ENCODE results near the gene PHAF1.

Gene PHAF1

DNA sequence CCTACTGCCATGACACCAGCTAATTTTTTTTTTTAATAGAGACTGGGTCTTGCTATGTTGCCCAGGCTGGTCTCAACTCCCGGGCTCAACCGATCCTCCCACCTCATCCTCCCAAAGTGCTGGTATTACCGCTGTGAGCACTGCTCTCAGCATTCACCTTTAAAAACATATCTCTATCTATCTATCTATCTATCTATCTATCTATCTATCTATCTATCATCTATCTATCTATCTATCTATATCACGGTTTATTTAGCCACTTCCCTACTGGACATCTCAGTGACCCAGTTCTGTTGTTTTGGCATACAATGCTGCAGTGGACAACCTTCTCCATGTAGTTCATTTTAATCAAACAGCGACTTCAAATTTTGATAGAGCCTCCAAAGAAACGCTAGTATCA, 1.3 kb upstream of the PHAF1 start:
- TF ChIP-seq, protein P1, sequence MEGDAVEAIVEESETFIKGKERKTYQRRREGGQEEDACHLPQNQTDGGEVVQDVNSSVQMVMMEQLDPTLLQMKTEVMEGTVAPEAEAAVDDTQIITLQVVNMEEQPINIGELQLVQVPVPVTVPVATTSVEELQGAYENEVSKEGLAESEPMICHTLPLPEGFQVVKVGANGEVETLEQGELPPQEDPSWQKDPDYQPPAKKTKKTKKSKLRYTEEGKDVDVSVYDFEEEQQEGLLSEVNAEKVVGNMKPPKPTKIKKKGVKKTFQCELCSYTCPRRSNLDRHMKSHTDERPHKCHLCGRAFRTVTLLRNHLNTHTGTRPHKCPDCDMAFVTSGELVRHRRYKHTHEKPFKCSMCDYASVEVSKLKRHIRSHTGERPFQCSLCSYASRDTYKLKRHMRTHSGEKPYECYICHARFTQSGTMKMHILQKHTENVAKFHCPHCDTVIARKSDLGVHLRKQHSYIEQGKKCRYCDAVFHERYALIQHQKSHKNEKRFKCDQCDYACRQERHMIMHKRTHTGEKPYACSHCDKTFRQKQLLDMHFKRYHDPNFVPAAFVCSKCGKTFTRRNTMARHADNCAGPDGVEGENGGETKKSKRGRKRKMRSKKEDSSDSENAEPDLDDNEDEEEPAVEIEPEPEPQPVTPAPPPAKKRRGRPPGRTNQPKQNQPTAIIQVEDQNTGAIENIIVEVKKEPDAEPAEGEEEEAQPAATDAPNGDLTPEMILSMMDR (IDR thresholded peaks at IDR 0.05; ENCODE audit: low read depth, low read length): no peak
- peaks cover 4% of the 10 kb centered on the region for H3K4me1 ChIP-seq
- DNase-seq: no peak

GRCh38 chr16:67108931-67109406, 772 bp upstream of the PHAF1 start:
- Histone ChIP-seq H3K4me3 (ENCODE audit: low read depth, low read length) (peak overlapping the region; percentile 99), H3K27me3 (no peaks in the 10 kb centered on the region), H3K36me3 (no peaks in the 10 kb centered on the region), H3K9me3 (no peaks in the 10 kb centered on the region), H3K4me1 (peaks cover 4% of the 10 kb centered on the region)
- DNase-seq: no peak
- TF ChIP-seq, protein P1 (IDR thresholded peaks at IDR 0.05; ENCODE audit: low read depth, low read length): no peak

More for the DNA sequence above, 1.3 kb upstream of the PHAF1 start:
- H3K36me3 ChIP-seq: no peaks in the 10 kb centered on the region
- H3K27me3 ChIP-seq: no peaks in the 10 kb centered on the region
- H3K4me3 ChIP-seq (ENCODE audit: low read depth, low read length): no peak overlapping the region
- H3K9me3 ChIP-seq: no peaks in the 10 kb centered on the region

DNA sequence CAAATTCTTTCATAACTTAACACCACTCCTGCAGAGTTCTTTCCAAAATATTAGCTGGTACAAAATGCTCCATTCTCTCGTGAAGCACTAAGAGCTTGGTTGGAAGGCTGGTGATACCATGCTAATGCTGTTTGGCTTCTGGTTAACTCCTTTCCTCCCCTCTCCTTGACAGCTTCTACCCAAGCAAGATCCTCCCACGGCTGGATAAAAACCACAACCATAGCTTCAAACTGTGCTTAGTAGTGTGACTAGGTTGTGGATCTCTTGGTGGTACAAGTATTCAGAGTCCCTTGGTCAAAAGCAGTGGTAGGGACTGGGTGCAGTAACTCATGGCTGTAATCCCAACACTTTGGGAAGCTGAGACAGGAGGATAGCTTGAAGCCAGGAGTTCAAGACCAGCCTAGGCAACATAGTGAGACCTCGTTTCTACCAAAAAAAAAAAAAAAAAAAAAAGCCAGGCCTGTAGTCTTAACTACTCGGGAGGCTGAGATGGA, 2.3 kb downstream of the PHAF1 start:
- no peak overlapping the region for H3K4me3 ChIP-seq (ENCODE audit: low read depth, low read length)
- no peaks in the 10 kb centered on the region for H3K36me3 ChIP-seq
- H3K4me1 ChIP-seq: peaks cover 4% of the 10 kb centered on the region
- DNase-seq: no peak
- no peaks in the 10 kb centered on the region for H3K27me3 ChIP-seq
- TF ChIP-seq, protein P1 (IDR thresholded peaks at IDR 0.05; ENCODE audit: low read depth, low read length): no peak
- no peaks in the 10 kb centered on the region for H3K9me3 ChIP-seq

DNA sequence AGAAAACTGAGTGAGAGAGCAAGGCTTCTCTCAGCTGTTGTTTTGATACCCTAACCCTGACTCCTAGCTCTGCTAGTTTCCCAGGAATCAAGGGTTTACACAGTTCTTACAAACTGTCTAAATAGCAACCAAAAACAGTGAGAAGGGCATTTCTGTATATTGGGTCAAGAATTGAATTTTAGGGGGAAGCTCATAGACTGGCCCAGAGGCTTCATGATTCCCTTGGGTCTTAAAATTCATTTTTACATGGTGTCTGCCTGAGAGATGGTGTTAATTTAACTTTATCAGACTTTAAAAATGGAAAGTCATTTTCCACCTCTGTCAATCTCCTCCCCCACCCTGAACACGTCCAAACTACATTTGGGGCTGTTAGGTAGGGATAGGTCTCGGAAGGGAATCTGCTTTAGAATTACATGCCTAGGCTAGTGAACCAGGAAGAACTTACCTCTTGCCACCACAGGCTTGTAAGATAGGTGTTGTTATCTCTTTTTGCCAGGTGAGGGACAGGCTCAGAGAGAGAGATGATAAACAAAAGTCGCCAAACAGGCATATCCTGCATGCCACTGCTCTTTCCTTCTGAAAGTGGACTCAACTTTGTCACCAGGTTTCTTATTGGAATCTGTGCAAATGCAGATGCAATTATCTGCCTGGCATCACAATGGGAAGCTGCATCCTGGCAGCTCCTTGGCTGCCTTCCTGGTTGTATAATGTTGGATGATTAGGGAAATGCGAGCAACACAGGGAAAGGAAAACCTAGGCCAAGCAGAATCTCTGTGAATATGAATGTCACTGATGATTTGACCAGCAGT, 3.1 kb downstream of the PHAF1 start:
- Histone ChIP-seq H3K27me3 (no peaks in the 10 kb centered on the region), H3K36me3 (no peaks in the 10 kb centered on the region), H3K4me1 (peaks cover 4% of the 10 kb centered on the region), H3K4me3 (ENCODE audit: low read depth, low read length) (no peak overlapping the region), H3K9me3 (no peaks in the 10 kb centered on the region)
- TF ChIP-seq, protein P1 (IDR thresholded peaks at IDR 0.05; ENCODE audit: low read depth, low read length): no peak
- no peak for DNase-seq

DNA sequence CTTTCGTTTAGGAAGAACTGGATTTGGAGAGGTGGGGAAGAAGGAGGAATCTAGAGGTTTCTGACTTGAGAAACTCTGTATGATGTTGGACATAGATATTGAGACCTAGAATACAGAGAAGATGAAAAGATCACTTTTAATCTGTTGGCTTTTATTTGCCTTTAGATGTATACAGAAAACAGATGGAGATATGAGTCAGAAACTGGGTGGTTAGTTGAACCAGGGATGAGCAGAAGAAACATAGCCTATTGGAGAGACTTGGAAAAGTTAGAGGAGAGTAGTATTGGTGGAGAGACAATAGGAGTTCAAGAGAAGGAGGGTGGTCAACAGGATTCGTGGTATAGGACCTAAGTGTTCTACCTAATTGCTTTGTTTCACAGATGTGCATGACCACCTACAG, 5.1 kb downstream of the PHAF1 start:
- 0 out of 2 replicates have a peak, but pooled peaks cover 1% of the 10 kb centered on the region for H3K36me3 ChIP-seq

More for the DNA sequence above, 5.1 kb downstream of the PHAF1 start:
- no peak overlapping the region for H3K4me3 ChIP-seq (ENCODE audit: low read depth, low read length)
- no peaks in the 10 kb centered on the region for H3K9me3 ChIP-seq
- H3K4me1 ChIP-seq: no peaks in the 10 kb centered on the region; the same call in 1 of the 2 replicates
- no peaks in the 10 kb centered on the region for H3K27me3 ChIP-seq
- TF ChIP-seq, protein P1 (IDR thresholded peaks at IDR 0.05; ENCODE audit: low read depth, low read length): no peak
- no peak for DNase-seq
